Stomach (tissue), 9 donors: Measurements from ENCODE around the gene IFT57. TPM values are rescaled to one million over a fixed set of nuclear protein-coding genes. Genes with fewer than 3 reads are reported as not detected.

Experiments
- DNase-seq, 2 donors: peaks; one replicate each; pipeline versions ENCODE4 v3.0.0 to v3.0.0-alpha.2; 2013 to 2019
- H3K27ac ChIP-seq, 5 donors: fragments of 200-600 bp in 4 of 5; sonication (generic) in 4 of 5; one replicate each; pipeline ENCODE4 v1.5.1; 2013 to 2019; ENCODE audit warnings: mild to moderate bottlenecking in 1 of 5, moderate library complexity in 1 of 5
- H3K27me3 ChIP-seq, 3 donors: fragments of 200-600 bp; sonication (generic); one replicate each; pipeline ENCODE4 v1.5.1; 2017 to 2019; ENCODE audit warnings: mixed run types in 1 of 3
- H3K36me3 ChIP-seq, 4 donors: fragments of 200-600 bp; sonication (generic); 1 replicate in 3 of 4; 2 replicates in 1 of 4; pipeline ENCODE4 v1.5.1; 2016 to 2019
- H3K4me1 ChIP-seq, 4 donors: fragments of 200-600 bp; sonication (generic); one replicate each; pipeline ENCODE4 v1.5.1; 2016 to 2019
- H3K4me3 ChIP-seq, 4 donors: fragments of 200-600 bp; sonication (generic) in 3 of 4; one replicate each; pipeline ENCODE4 v1.5.1; 2016 to 2019; ENCODE audit warnings: mild to moderate bottlenecking in 1 of 4
- H3K9me3 ChIP-seq, 4 donors: fragments of 200-600 bp; sonication (generic); one replicate each; pipeline ENCODE4 v1.5.1; 2016 to 2019
- EP300 ChIP-seq: sonication (generic); formaldehyde crosslinking; IDR thresholded peaks from one replicate; pipeline ENCODE4 v1.6.1; 2017; ENCODE audit warnings: antibody characterized with exemption
- POLR2A ChIP-seq, 4 donors: fragments of 450-650 bp; IDR thresholded peaks; one replicate each; pipeline ENCODE4 v1.6.1; 2016; ENCODE audit warnings: antibody characterized with exemption in 4 of 4, control low read depth in 2 of 4, mild to moderate bottlenecking in 1 of 4, moderate library complexity in 1 of 4
- POLR2AphosphoS5 ChIP-seq, 3 donors: sonication (generic); formaldehyde crosslinking; IDR thresholded peaks; one replicate each; pipeline ENCODE4 v1.6.1; 2016; ENCODE audit warnings: antibody characterized with exemption in 3 of 3
- WGBS, 5 donors: extraction: QIAGEN DNeasy Blood & Tissue Kit in 3 of 5; methylation state at CpG; one replicate each; pipeline versions ENCODE4 v1.1.5 to v1.1.7; 2013 to 2018; 5-methylcytosine and 5-hydroxymethylcytosine counted together
- intact Hi-C: fragments of 100-400 bp; cut with DNase I; formaldehyde crosslinking; loops from one replicate; pipeline ENCODE4 v1.15.1; 2023; ENCODE audit warnings: low total_unique reads
- polyA plus RNA-seq, 3 donors: library from polyadenylated mRNA; stranded (reverse); fragments of 200-250 nt; gene quantifications; one replicate each; pipeline ENCODE4 v1.2.3, GENCODE V29; 2013
- total RNA-seq, 5 donors: library from RNA; depleted of rRNA; stranded (reverse); fragments of >200 nt; gene quantifications; one replicate each; pipeline versions ENCODE4 v1.1.0 to v1.2.3, GENCODE V29; 2014 to 2016
- TF ChIP-seq, protein P1 (sequence below), 7 experiments: fragments of 450-650 bp in 4 of 7; fragments of 200-600 bp in 3 of 7; sonication (generic) in 3 of 7; IDR thresholded peaks; one replicate each; pipeline ENCODE4 v1.5.1; 2016 to 2019; ENCODE audit warnings: antibody characterized with exemption in 7 of 7, control low read depth in 2 of 7, mild to moderate bottlenecking in 1 of 7
- donor health status: healthy with polysubstance abuse.
- donor health status: Bipolar disorder and iron deficiency.
- donor health status: healthy.

IFT57 gene
- total and polyA plus RNA-seq, 8 donors = 15.6 to 118 (median 36.7) TPM

DNA sequence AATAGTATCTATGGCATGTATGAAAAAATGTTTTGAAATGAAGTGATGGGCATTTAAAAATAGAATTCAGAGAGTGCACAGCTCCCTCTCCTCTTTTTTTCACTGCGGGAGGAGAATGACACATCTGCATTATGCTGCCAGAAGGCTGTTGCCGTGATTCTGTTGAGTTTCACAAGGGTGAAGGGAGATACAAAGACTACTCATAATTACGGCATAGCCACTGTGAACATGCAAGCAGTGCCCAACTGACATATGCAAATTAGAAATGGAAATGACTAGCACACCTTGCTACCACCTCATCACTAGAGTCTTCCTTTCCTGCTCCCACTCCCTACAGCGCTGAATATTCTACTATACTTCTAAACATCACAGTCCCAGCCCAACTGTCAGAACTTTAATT is 20.1 kb downstream of the IFT57 start:
- no peak for DNase-seq
- peaks cover 0 to 24% (median 11%) of the 10 kb centered on the region in 4 donors for H3K36me3 ChIP-seq
- no peak overlapping the region for H3K4me3 ChIP-seq
- H3K27ac ChIP-seq = no peak overlapping the region
- intact Hi-C loops = no loop called here
- H3K4me1 ChIP-seq = no peaks in the 10 kb centered on the region
- TF ChIP-seq POLR2AphosphoS5 (IDR thresholded peaks at IDR 0.05) (no peak), POLR2A (IDR thresholded peaks at IDR 0.05) (no peak), EP300 (no peak)
- TF ChIP-seq, protein P1, sequence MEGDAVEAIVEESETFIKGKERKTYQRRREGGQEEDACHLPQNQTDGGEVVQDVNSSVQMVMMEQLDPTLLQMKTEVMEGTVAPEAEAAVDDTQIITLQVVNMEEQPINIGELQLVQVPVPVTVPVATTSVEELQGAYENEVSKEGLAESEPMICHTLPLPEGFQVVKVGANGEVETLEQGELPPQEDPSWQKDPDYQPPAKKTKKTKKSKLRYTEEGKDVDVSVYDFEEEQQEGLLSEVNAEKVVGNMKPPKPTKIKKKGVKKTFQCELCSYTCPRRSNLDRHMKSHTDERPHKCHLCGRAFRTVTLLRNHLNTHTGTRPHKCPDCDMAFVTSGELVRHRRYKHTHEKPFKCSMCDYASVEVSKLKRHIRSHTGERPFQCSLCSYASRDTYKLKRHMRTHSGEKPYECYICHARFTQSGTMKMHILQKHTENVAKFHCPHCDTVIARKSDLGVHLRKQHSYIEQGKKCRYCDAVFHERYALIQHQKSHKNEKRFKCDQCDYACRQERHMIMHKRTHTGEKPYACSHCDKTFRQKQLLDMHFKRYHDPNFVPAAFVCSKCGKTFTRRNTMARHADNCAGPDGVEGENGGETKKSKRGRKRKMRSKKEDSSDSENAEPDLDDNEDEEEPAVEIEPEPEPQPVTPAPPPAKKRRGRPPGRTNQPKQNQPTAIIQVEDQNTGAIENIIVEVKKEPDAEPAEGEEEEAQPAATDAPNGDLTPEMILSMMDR (IDR thresholded peaks at IDR 0.05) = no peak
- H3K27me3 ChIP-seq = no peaks in the 10 kb centered on the region
- H3K9me3 ChIP-seq = no peaks in the 10 kb centered on the region
- 86 to 90% (median 88%) methylated on average over 4 of the region's 4 CpGs for WGBS, 5 donors

DNA sequence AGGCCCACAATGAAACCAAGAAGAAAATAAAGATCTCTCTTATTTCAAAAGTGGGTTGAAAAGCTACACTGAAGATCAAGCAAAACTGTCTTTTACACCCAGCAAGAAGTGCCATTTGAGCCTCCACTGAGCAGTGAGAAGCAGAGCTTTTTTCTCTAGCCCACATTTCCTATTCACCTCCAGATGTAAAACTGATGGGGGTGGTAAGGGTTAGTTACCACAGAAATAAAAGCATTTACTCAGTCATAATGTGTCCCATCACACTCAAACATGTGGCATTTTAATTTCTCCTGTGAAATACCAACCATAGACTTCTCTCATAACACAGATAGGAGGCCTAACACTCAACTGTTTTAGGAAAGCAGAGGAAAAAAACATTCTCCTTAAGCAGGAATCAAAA is 21.0 kb downstream of the IFT57 start:
- H3K36me3 ChIP-seq = peaks cover 0 to 21% (median 10%) of the 10 kb centered on the region in 4 donors
- H3K9me3 ChIP-seq = no peaks in the 10 kb centered on the region
- no peak overlapping the region for H3K27ac ChIP-seq
- H3K4me3 ChIP-seq = no peak overlapping the region
- TF ChIP-seq POLR2AphosphoS5 (IDR thresholded peaks at IDR 0.05) (no peak), EP300 (no peak), POLR2A (IDR thresholded peaks at IDR 0.05) (no peak)
- TF ChIP-seq, protein P1 (IDR thresholded peaks at IDR 0.05) = no peak
- H3K27me3 ChIP-seq = no peaks in the 10 kb centered on the region
- no peak for DNase-seq
- intact Hi-C loops = no loop called here
- no peaks in the 10 kb centered on the region for H3K4me1 ChIP-seq

DNA sequence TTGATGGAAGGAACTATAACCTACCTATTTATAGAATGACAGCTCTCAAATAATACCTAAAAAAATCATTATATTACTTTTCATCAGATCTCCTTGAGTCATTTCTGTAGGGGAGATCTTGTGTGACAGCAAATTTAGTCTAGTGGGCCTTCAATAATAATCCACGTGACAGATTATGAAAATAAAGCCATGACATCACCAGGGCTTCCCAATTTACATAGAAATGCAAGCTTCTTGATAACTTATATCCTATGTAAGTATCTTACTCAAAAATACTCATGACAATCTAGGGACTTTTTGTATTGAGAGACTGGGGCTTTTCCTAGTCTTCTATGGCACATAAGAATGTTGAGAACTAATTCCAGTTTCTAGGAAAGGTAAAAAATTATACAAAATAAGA is 21.6 kb downstream of the IFT57 start:
- WGBS, 5 donors = 87 to 96% (median 93%) methylated on average over 1 of the region's 1 CpG

DNA sequence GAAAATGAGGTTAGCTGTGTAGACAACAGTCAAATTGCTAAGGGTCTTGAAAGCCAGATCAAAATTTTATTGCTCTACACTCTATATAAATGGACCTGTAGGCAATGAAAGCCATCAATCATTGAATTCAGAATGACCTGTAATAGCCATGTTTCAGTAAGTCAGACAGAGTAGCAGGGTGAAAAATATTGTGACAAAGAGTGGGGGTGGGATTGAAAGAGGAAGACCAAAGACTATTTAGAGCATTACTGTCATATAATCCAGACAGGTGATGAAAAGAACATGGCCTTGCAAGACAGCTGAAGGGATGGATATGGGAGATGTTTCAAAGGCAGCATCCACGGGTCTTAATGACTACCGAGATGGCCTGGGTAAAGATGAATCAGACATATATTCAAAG is 22.2 kb downstream of the IFT57 start:
- WGBS, 5 donors = 91 to 97% (median 92%) methylated on average over 2 of the region's 2 CpGs
- TF ChIP-seq, protein P1 (IDR thresholded peaks at IDR 0.05) = no peak
- TF ChIP-seq EP300 (no peak), POLR2A (IDR thresholded peaks at IDR 0.05) (no peak), POLR2AphosphoS5 (IDR thresholded peaks at IDR 0.05) (no peak)
- no peaks in the 10 kb centered on the region for H3K4me1 ChIP-seq

More for the DNA sequence above, 21.6 kb downstream of the IFT57 start:
- Histone ChIP-seq H3K36me3 (peaks cover 0 to 25% (median 9%) of the 10 kb centered on the region in 4 donors), H3K4me1 (no peaks in the 10 kb centered on the region), H3K27me3 (no peaks in the 10 kb centered on the region), H3K9me3 (no peaks in the 10 kb centered on the region), H3K4me3 (no peak overlapping the region), H3K27ac (no peak overlapping the region)
- intact Hi-C loops = no loop called here
- TF ChIP-seq EP300 (no peak), POLR2AphosphoS5 (IDR thresholded peaks at IDR 0.05) (no peak), POLR2A (IDR thresholded peaks at IDR 0.05) (no peak)
- TF ChIP-seq, protein P1 (IDR thresholded peaks at IDR 0.05) = no peak
- DNase-seq = no peak

More for the DNA sequence above, 22.2 kb downstream of the IFT57 start:
- Histone ChIP-seq H3K4me3 (no peak overlapping the region), H3K9me3 (no peaks in the 10 kb centered on the region), H3K36me3 (peaks cover 0 to 25% (median 7%) of the 10 kb centered on the region in 4 donors), H3K27ac (no peak overlapping the region), H3K27me3 (no peaks in the 10 kb centered on the region)
- no peak for DNase-seq
- intact Hi-C loops = no loop called here
